NCI-H82 treated with DMSO at 0.1 percent for 48 hours (cell line): ENCODE measurements around the gene POP4.
"Not testable (repeated sequence)": the region's sequence is repeated elsewhere in the genome, so short reads cannot be mapped to it uniquely, and the experiment has no call there.

Experiments
- DNase-seq: peaks from one replicate; lab custom pipeline; 2025; ENCODE audit not compliant: unreplicated experiment; lab: John Stamatoyannopoulos, UW

The POP4 gene

GRCh38 chr19:29605653-29606419 lies at the start of gene POP4:
TSS of gene POP4 (plus strand) at chr19:29606283. CDS start at chr19:29606319, 36 bp downstream.
- peak; percentile 78 for DNase-seq

- not testable (repeated sequence) for DNase-seq
Observed at GRCh38 chr19:29559110-29559509, 47.0 kb upstream of the POP4 start.

GRCh38 chr19:29559743-29560142 lies 46.3 kb upstream of the POP4 start:
- no peak for DNase-seq

GRCh38 chr19:29560313-29561075 lies 45.6 kb upstream of the POP4 start:
- no peak for DNase-seq

- no peak for DNase-seq
Observed at GRCh38 chr19:29561601-29562000, 44.5 kb upstream of the POP4 start.

GRCh38 chr19:29562299-29563297 lies 43.5 kb upstream of the POP4 start:
- DNase-seq = no peak

GRCh38 chr19:29563486-29564101 lies 42.5 kb upstream of the POP4 start:
- no peak for DNase-seq

GRCh38 chr19:29564574-29565005 lies 41.5 kb upstream of the POP4 start:
- no peak for DNase-seq

GRCh38 chr19:29565171-29565570 lies 40.9 kb upstream of the POP4 start:
- no peak for DNase-seq

GRCh38 chr19:29566496-29567054 lies 39.5 kb upstream of the POP4 start:
- no peak for DNase-seq

GRCh38 chr19:29567366-29567915 lies 38.6 kb upstream of the POP4 start:
- no peak for DNase-seq

- no peak for DNase-seq
Observed at GRCh38 chr19:29568036-29569025, 37.8 kb upstream of the POP4 start.

- DNase-seq = no peak
Observed at GRCh38 chr19:29569038-29569911, 36.8 kb upstream of the POP4 start.

- no peak for DNase-seq
Observed at GRCh38 chr19:29571181-29571580, 34.9 kb upstream of the POP4 start.

- no peak for DNase-seq
Observed at GRCh38 chr19:29573486-29573885, 32.6 kb upstream of the POP4 start.

- no peak for DNase-seq
Observed at GRCh38 chr19:29574510-29574909, 31.6 kb upstream of the POP4 start.

GRCh38 chr19:29576046-29576606 lies 30.0 kb upstream of the POP4 start:
- DNase-seq = no peak
